ENCODE results near the gene NAMPT. TPM values are rescaled to one million over a fixed set of nuclear protein-coding genes. Genes with fewer than 3 reads are reported as not detected.

NAMPT gene
- polyA plus RNA-seq, 4 donors, result 40.1 to 49.5 (median 46.4) TPM

Other genes starting within 250 kb of the NAMPT start
- 100 to 1,000 TPM; 137 to 166 (median 161) TPM for gene SYPL1, start 172.7 kb downstream of the NAMPT start, polyA plus RNA-seq (ENCODE audit: insufficient read length in 4 of 4)